ENCODE measurements around the gene TCF4.

TCF4 gene

GRCh38 chr18:55582325-55582724, 5.7 kb downstream of the TCF4 start (continued):
- TF ChIP-seq SCRT2 (tag by site-specific recombination; IDR thresholded peaks at IDR 0.05): no peak
- TF ChIP-seq ZNF184 (tag by site-specific recombination; IDR thresholded peaks at IDR 0.05): no peak
- no peak for TF ChIP-seq ZNF248 (tag by site-specific recombination; IDR thresholded peaks at IDR 0.05)
- peak; percentile 76 for TF ChIP-seq PRDM1 (tag by site-specific recombination; IDR thresholded peaks at IDR 0.05)
- peak; percentile 63 for TF ChIP-seq PRDM10 (tag by site-specific recombination; IDR thresholded peaks at IDR 0.05)
- TF ChIP-seq YY1 (tag by site-specific recombination; IDR thresholded peaks at IDR 0.05): no peak
- TF ChIP-seq, protein P1, sequence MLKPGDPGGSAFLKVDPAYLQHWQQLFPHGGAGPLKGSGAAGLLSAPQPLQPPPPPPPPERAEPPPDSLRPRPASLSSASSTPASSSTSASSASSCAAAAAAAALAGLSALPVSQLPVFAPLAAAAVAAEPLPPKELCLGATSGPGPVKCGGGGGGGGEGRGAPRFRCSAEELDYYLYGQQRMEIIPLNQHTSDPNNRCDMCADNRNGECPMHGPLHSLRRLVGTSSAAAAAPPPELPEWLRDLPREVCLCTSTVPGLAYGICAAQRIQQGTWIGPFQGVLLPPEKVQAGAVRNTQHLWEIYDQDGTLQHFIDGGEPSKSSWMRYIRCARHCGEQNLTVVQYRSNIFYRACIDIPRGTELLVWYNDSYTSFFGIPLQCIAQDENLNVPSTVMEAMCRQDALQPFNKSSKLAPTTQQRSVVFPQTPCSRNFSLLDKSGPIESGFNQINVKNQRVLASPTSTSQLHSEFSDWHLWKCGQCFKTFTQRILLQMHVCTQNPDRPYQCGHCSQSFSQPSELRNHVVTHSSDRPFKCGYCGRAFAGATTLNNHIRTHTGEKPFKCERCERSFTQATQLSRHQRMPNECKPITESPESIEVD (tag by site-specific recombination; IDR thresholded peaks at IDR 0.05): peak; percentile 63
- no peak for TF ChIP-seq AEBP2 (tag by site-specific recombination; IDR thresholded peaks at IDR 0.05; ENCODE audit: borderline replicate concordance)
- no peak for TF ChIP-seq ZNF266 (tag by site-specific recombination; IDR thresholded peaks at IDR 0.05; ENCODE audit: low read depth)
- TF ChIP-seq KLF8 (tag by site-specific recombination; IDR thresholded peaks at IDR 0.05): no peak
- peak; percentile 48; the same call in 1 of the 2 replicates for TF ChIP-seq IKZF3 (tag by site-specific recombination; IDR thresholded peaks at IDR 0.05)
- TF ChIP-seq, protein P2, sequence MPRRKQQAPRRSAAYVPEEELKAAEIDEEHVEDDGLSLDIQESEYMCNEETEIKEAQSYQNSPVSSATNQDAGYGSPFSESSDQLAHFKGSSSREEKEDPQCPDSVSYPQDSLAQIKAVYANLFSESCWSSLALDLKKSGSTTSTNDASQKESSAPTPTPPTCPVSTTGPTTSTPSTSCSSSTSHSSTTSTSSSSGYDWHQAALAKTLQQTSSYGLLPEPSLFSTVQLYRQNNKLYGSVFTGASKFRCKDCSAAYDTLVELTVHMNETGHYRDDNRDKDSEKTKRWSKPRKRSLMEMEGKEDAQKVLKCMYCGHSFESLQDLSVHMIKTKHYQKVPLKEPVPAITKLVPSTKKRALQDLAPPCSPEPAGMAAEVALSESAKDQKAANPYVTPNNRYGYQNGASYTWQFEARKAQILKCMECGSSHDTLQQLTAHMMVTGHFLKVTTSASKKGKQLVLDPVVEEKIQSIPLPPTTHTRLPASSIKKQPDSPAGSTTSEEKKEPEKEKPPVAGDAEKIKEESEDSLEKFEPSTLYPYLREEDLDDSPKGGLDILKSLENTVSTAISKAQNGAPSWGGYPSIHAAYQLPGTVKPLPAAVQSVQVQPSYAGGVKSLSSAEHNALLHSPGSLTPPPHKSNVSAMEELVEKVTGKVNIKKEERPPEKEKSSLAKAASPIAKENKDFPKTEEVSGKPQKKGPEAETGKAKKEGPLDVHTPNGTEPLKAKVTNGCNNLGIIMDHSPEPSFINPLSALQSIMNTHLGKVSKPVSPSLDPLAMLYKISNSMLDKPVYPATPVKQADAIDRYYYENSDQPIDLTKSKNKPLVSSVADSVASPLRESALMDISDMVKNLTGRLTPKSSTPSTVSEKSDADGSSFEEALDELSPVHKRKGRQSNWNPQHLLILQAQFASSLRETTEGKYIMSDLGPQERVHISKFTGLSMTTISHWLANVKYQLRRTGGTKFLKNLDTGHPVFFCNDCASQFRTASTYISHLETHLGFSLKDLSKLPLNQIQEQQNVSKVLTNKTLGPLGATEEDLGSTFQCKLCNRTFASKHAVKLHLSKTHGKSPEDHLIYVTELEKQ (tag by site-specific recombination; IDR thresholded peaks at IDR 0.05; ENCODE audit: borderline replicate concordance): no peak
- no peak for TF ChIP-seq ZNF658 (tag by site-specific recombination; IDR thresholded peaks at IDR 0.05)
- no peak for TF ChIP-seq ZNF350 (tag by site-specific recombination; IDR thresholded peaks at IDR 0.05)
- no peak for TF ChIP-seq TCF7L2 (IDR thresholded peaks at IDR 0.05; ENCODE audit: borderline replicate concordance, low read depth, low read length)
- no peak for TF ChIP-seq FEZF1 (tag by site-specific recombination; IDR thresholded peaks at IDR 0.05)
- TF ChIP-seq ZNF10 (tag by site-specific recombination; IDR thresholded peaks at IDR 0.05): no peak
- TF ChIP-seq ZNF132 (tag by site-specific recombination; IDR thresholded peaks at IDR 0.05; ENCODE audit: borderline replicate concordance): no peak
- no peak for TF ChIP-seq ZNF335 (tag by site-specific recombination; conservative IDR thresholded peaks at IDR 0.05)
- TF ChIP-seq ZNF133 (tag by site-specific recombination; IDR thresholded peaks at IDR 0.05): no peak
- no peak for TF ChIP-seq YY2 (tag by site-specific recombination; IDR thresholded peaks at IDR 0.05)
